Neural crest cell (in vitro differentiated cells): ENCODE measurements around the gene LYST. TPM values are rescaled to one million over a fixed set of nuclear protein-coding genes. Genes with fewer than 3 reads are reported as not detected.
A peak's percentile ranks its signal among the peaks of the same experiment; 100 is the strongest.

Experiments
- DNase-seq: peaks from one replicate; pipeline ENCODE4 v3.0.0; 2021; ENCODE audit warnings: low read depth, mixed read lengths, low spot score
- H3K27ac Mint-ChIP-seq: one replicate; pipeline ENCODE4 v1.8.0; 2021; ENCODE audit warnings: mild to moderate bottlenecking, mixed read lengths; ENCODE audit not compliant: unreplicated experiment
- H3K27me3 Mint-ChIP-seq: 2 replicates; pipeline ENCODE4 v1.8.0; 2021; ENCODE audit warnings: low read depth, mild to moderate bottlenecking, mixed read lengths
- H3K36me3 Mint-ChIP-seq: 2 replicates; pipeline ENCODE4 v1.8.0; 2021; ENCODE audit warnings: low read depth, mild to moderate bottlenecking, mixed read lengths
- H3K4me1 Mint-ChIP-seq: 2 replicates; pipeline ENCODE4 v1.8.0; 2021; ENCODE audit warnings: mixed read lengths
- H3K4me3 Mint-ChIP-seq: one replicate; pipeline ENCODE4 v1.8.0; 2021; ENCODE audit warnings: mild to moderate bottlenecking, mixed read lengths
- H3K9me3 Mint-ChIP-seq: 2 replicates; pipeline ENCODE4 v1.8.0; 2021; ENCODE audit warnings: mixed read lengths
- total RNA-seq: library from RNA; stranded (reverse); gene quantifications from 2 replicates; pipeline ENCODE4 v1.2.1, GENCODE V29; 2021
- TF ChIP-seq, protein P1 (sequence below): fragments of 200-600 bp; sonication (generic); conservative IDR thresholded peaks from 2 replicates; pipeline ENCODE4 v1.5.0; 2021; ENCODE audit warnings: antibody characterized with exemption, mild to moderate bottlenecking

LYST gene
- total RNA-seq, 1 donor from 2014 or later, result 5.3 TPM

DNA sequence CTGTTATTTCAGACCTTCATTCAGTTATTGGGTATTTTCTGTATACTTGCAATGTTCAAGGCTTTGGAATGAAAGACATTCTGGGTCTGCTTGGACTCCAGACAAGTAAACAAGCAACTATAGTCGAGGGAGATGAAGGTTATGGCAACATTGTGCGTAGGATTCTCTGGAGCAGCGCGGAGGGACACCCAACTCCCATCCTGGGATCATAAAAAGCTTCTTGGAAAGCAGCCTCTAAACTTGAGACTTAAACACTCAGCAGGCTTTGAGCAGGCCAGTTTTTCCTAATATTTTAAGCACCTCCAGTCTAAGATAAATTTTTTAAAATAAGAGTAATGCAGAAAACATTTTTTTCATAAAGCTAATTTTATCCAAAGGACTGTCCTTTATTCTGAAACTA, 7.6 kb upstream of the LYST start:
- Mint-ChIP-seq H3K36me3 (no peaks in the 10 kb centered on the region), H3K9me3 (no peaks in the 10 kb centered on the region), H3K4me1 (no peaks in the 10 kb centered on the region), H3K27ac (no peak overlapping the region), H3K27me3 (peaks cover 40% of the 10 kb centered on the region), H3K4me3 (no peak overlapping the region)
- TF ChIP-seq, protein P1, sequence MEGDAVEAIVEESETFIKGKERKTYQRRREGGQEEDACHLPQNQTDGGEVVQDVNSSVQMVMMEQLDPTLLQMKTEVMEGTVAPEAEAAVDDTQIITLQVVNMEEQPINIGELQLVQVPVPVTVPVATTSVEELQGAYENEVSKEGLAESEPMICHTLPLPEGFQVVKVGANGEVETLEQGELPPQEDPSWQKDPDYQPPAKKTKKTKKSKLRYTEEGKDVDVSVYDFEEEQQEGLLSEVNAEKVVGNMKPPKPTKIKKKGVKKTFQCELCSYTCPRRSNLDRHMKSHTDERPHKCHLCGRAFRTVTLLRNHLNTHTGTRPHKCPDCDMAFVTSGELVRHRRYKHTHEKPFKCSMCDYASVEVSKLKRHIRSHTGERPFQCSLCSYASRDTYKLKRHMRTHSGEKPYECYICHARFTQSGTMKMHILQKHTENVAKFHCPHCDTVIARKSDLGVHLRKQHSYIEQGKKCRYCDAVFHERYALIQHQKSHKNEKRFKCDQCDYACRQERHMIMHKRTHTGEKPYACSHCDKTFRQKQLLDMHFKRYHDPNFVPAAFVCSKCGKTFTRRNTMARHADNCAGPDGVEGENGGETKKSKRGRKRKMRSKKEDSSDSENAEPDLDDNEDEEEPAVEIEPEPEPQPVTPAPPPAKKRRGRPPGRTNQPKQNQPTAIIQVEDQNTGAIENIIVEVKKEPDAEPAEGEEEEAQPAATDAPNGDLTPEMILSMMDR, result no peak
- no peak for DNase-seq

DNA sequence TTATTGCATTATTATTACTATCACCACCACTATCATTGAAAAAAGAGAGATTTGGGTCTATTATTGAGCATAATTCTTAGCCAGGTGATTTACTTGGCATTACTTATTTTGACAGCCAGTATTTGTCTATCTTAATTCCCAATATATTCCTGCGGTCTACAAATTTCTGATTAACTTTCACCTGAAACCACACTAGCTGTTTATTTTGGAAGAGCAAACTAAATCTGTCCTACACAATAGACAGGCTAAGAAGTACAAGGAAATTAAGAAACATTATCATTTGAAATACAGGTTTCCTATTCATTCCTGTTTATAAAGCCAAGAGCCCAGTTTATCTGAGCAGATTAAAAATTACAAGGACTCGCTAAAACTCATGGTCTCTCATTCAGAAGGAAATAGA, 6.9 kb upstream of the LYST start:
- no peaks in the 10 kb centered on the region for H3K9me3 Mint-ChIP-seq
- no peak overlapping the region for H3K4me3 Mint-ChIP-seq
- no peaks in the 10 kb centered on the region for H3K36me3 Mint-ChIP-seq
- no peak for DNase-seq
- no peaks in the 10 kb centered on the region for H3K4me1 Mint-ChIP-seq
- H3K27ac Mint-ChIP-seq, result no peak overlapping the region
- TF ChIP-seq, protein P1, result no peak
- H3K27me3 Mint-ChIP-seq, result peaks cover 37% of the 10 kb centered on the region

DNA sequence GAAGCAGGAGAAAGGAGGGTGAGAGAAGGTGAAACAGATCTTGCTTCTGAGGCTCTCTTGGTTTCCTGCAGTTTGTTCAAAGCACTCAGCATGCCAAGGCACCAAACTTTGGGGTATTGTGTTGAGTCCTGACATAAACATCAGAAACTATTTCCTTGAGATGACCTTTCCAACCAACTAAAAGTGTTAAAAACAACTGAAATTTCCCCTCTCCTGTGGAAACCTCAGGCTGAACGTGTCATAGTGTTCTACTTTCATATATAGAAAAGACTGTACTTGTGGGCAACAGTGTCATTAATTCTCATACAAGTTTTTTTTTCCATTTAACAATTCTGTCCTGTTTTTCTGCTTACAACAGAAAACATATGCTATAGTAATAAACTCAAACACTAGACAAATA, 6.3 kb upstream of the LYST start:
- H3K27me3 Mint-ChIP-seq, result peaks cover 33% of the 10 kb centered on the region
- H3K4me3 Mint-ChIP-seq, result no peak overlapping the region
- no peaks in the 10 kb centered on the region for H3K4me1 Mint-ChIP-seq
- H3K27ac Mint-ChIP-seq, result no peak overlapping the region
- H3K36me3 Mint-ChIP-seq, result no peaks in the 10 kb centered on the region
- TF ChIP-seq, protein P1, result no peak
- no peaks in the 10 kb centered on the region for H3K9me3 Mint-ChIP-seq
- no peak for DNase-seq

DNA sequence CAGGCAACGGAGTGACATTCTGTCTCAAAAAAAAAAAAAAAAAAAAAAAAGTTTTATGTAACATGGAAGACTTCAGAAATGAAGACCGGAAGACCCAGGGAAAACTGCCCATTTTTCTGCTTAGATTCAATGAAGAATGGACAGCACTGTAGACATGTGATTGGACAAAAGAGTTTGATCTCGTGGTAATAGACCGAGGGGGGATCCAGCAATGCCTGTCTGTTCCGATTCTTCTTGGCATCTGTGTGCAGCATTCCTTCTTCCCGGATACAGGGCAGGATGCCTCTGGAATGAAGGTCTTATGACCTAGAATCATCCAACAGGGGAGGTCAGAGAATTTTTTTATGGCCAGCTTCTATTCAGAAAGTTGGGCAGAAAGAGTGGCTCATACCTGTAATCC, 5.6 kb upstream of the LYST start:
- Mint-ChIP-seq H3K36me3 (no peaks in the 10 kb centered on the region), H3K9me3 (no peaks in the 10 kb centered on the region), H3K27me3 (peaks cover 29% of the 10 kb centered on the region), H3K4me1 (peaks cover 7% of the 10 kb centered on the region), H3K4me3 (no peak overlapping the region), H3K27ac (no peak overlapping the region)
- TF ChIP-seq, protein P1, result no peak
- DNase-seq, result no peak

DNA sequence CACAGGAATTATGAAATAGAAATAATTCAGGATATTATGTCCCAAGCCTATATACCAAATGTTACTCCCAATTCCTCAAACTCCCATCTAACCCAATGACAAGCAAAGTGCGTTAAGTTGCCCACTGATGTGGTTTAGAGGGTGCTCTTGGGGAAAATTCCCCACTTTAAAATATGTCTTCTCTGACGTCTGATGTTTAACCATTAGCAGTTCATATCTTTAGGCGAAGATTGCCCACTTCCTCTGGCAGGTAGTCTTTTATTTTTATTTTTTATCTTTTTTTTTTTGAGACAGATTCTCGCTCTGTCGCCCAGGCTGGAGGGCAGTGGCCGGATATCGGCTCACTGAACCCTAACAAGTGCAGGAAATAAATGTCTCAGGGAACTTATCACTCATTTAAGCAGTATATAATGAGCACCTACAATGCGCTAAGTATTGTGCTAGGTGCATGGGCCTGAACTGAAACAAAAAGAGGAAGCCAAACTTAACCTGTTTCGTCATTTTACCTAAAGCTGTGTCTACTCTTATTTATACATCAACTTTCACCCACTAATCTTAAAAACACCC, 1.3 kb upstream of the LYST start:
- TF ChIP-seq, protein P1, result no peak
- Mint-ChIP-seq H3K36me3 (no peaks in the 10 kb centered on the region), H3K9me3 (no peaks in the 10 kb centered on the region), H3K27ac (no peak overlapping the region), H3K27me3 (peaks cover 30% of the 10 kb centered on the region), H3K4me1 (peaks cover 24% of the 10 kb centered on the region), H3K4me3 (peak overlapping the region; percentile 96)
- DNase-seq, result no peak
